ENCODE measurements around the gene MSH5.

The MSH5 gene

GRCh38 chr6:31713465-31713864 is 26.3 kb upstream of the MSH5 start:
- DNase-seq (ENCODE audit: low read depth), result no peak

- no peak for DNase-seq (ENCODE audit: low read depth)
Observed at GRCh38 chr6:31713991-31714684, 25.7 kb upstream of the MSH5 start.

- no peak for DNase-seq (ENCODE audit: low read depth)
Observed at GRCh38 chr6:31715022-31715958, 24.5 kb upstream of the MSH5 start, which contains the start of gene LY6G6D. Gene LY6G6D, plus strand, starts transcription at chr6:31715348. Its CDS starts 8 bp downstream, at chr6:31715356.

- no peak for DNase-seq (ENCODE audit: low read depth)
Observed at GRCh38 chr6:31717499-31718222, 22.1 kb upstream of the MSH5 start.

GRCh38 chr6:31718265-31718664 is 21.5 kb upstream of the MSH5 start:
- DNase-seq (ENCODE audit: low read depth), result no peak

- DNase-seq (ENCODE audit: low read depth), result no peak
Observed at GRCh38 chr6:31719001-31719400, 20.8 kb upstream of the MSH5 start.

GRCh38 chr6:31720196-31720770 is 19.5 kb upstream of the MSH5 start:
- no peak for DNase-seq (ENCODE audit: low read depth)

- DNase-seq (ENCODE audit: low read depth), result no peak
Observed at GRCh38 chr6:31721351-31722020, 18.3 kb upstream of the MSH5 start, which contains the start of gene LY6G6C. Gene LY6G6C, minus strand, starts transcription at chr6:31721746. Its CDS starts 67 bp downstream, at chr6:31721679.

GRCh38 chr6:31722173-31722572 is 17.6 kb upstream of the MSH5 start:
- DNase-seq (ENCODE audit: low read depth), result no peak

GRCh38 chr6:31723245-31723979 is 16.4 kb upstream of the MSH5 start, which contains the start of gene MPIG6B:
Gene MPIG6B, plus strand, starts transcription at chr6:31723373. Its CDS starts 11 bp downstream, at chr6:31723384.
- DNase-seq (ENCODE audit: low read depth), result no peak

GRCh38 chr6:31723980-31724691 is 15.7 kb upstream of the MSH5 start:
- DNase-seq (ENCODE audit: low read depth), result no peak

- DNase-seq (ENCODE audit: low read depth), result peak; percentile 40
Observed at GRCh38 chr6:31725502-31726350, 14.1 kb upstream of the MSH5 start.

- DNase-seq (ENCODE audit: low read depth), result no peak
Observed at GRCh38 chr6:31727034-31727716, 12.6 kb upstream of the MSH5 start.

GRCh38 chr6:31727717-31728671 is 11.8 kb upstream of the MSH5 start:
- DNase-seq (ENCODE audit: low read depth), result no peak

- DNase-seq (ENCODE audit: low read depth), result no peak
Observed at GRCh38 chr6:31728767-31729514, 10.9 kb upstream of the MSH5 start, which contains the start of gene DDAH2. Gene DDAH2, minus strand, starts transcription at chr6:31729299. Its CDS starts 138 bp downstream, at chr6:31729161.

GRCh38 chr6:31729515-31729978 is 10.3 kb upstream of the MSH5 start:
- DNase-seq (ENCODE audit: low read depth), result peak; percentile 90

Data from iris pigment epithelial cell (primary cell).